HEK293 (cell line): ENCODE results near the gene SPECC1.

ENCODE experiments used
- CTCF ChIP-seq: fragments of 450-650 bp; formaldehyde crosslinking; IDR thresholded peaks from 2 replicates; pipeline ENCODE4 v1.5.1; 2016; ENCODE audit warnings: missing biosample characterization, missing genetic modification characterization
- ZNF138 ChIP-seq: fragments of 450-650 bp; formaldehyde crosslinking; IDR thresholded peaks from 2 replicates; pipeline ENCODE4 v1.5.1; 2016; ENCODE audit warnings: missing biosample characterization, missing genetic modification characterization, borderline replicate concordance
- ZNF585B ChIP-seq: fragments of 450-650 bp; formaldehyde crosslinking; IDR thresholded peaks from 2 replicates; pipeline ENCODE4 v1.5.1; 2016; ENCODE audit warnings: missing biosample characterization, missing genetic modification characterization

GRCh38 chr17:19996086-19996485 is 13.1 kb upstream of the SPECC1 start:
- TF ChIP-seq CTCF = no peak
- TF ChIP-seq ZNF138 = no peak
- no peak for TF ChIP-seq ZNF585B (tag by site-specific recombination)
